RKO (cell line): Measurements from ENCODE around the gene GPD1.
"Not testable (repeated sequence)": the region's sequence is repeated elsewhere in the genome, so short reads cannot be mapped to it uniquely, and the experiment has no call there.

Experiments
- DNase-seq: peaks from one replicate; pipeline ENCODE4 v3.0.0-alpha.2; 2016; ENCODE audit warnings: low spot score

The GPD1 gene

GRCh38 chr12:50073712-50074111, 30.1 kb upstream of the GPD1 start:
- no peak for DNase-seq

GRCh38 chr12:50074936-50075807, 28.6 kb upstream of the GPD1 start:
- DNase-seq = peak; percentile 82

GRCh38 chr12:50075808-50076170, 28.0 kb upstream of the GPD1 start:
- no peak for DNase-seq

- no peak for DNase-seq
Measured at GRCh38 chr12:50077099-50077498, 26.7 kb upstream of the GPD1 start.

GRCh38 chr12:50078281-50078680, 25.5 kb upstream of the GPD1 start:
- DNase-seq = no peak

GRCh38 chr12:50079771-50080170, 24.0 kb upstream of the GPD1 start:
- DNase-seq = no peak

- no peak for DNase-seq
Measured at GRCh38 chr12:50081096-50081808, 22.6 kb upstream of the GPD1 start.

- DNase-seq = no peak
Measured at GRCh38 chr12:50082644-50083043, 21.2 kb upstream of the GPD1 start.

GRCh38 chr12:50083301-50083700, 20.5 kb upstream of the GPD1 start:
- no peak for DNase-seq

- not testable (repeated sequence) for DNase-seq
Measured at GRCh38 chr12:50084409-50084774, 19.4 kb upstream of the GPD1 start.

GRCh38 chr12:50084775-50085614, 18.8 kb upstream of the GPD1 start, which contains the start of gene SMARCD1:
Gene SMARCD1, plus strand, starts transcription at chr12:50085342. Its CDS starts 28 bp downstream, at chr12:50085370.
- peak; percentile 95 for DNase-seq

GRCh38 chr12:50085615-50086072, 18.2 kb upstream of the GPD1 start:
- no peak for DNase-seq

GRCh38 chr12:50086148-50086547, 17.7 kb upstream of the GPD1 start:
- DNase-seq = no peak

GRCh38 chr12:50087151-50087550, 16.7 kb upstream of the GPD1 start:
- no peak for DNase-seq

GRCh38 chr12:50087995-50088394, 15.8 kb upstream of the GPD1 start:
- peak; percentile 72 for DNase-seq

GRCh38 chr12:50088577-50089335, 15.1 kb upstream of the GPD1 start:
- peak; percentile 64 for DNase-seq

GRCh38 chr12:50089730-50090129, 14.1 kb upstream of the GPD1 start:
- no peak for DNase-seq

GRCh38 chr12:50090391-50090790, 13.4 kb upstream of the GPD1 start:
- DNase-seq = no peak

- no peak for DNase-seq
Measured at GRCh38 chr12:50097952-50098351, 5.9 kb upstream of the GPD1 start.

- no peak for DNase-seq
Measured at GRCh38 chr12:50099302-50100008, 4.4 kb upstream of the GPD1 start.

GRCh38 chr12:50100561-50100960, 3.2 kb upstream of the GPD1 start:
- DNase-seq = no peak
